Left lung (tissue), 10 donors: ENCODE measurements around the gene GPR156. TPM values are rescaled to one million over a fixed set of nuclear protein-coding genes. Genes with fewer than 3 reads are reported as not detected.
A peak's percentile ranks its signal among the peaks of the same experiment; 100 is the strongest.
"Not testable (repeated sequence)": the region's sequence is repeated elsewhere in the genome, so short reads cannot be mapped to it uniquely, and the experiment has no call there.

Experiments
- ATAC-seq: fragments of 200-7000 bp; cut with Tn5 transposase; one replicate; pipeline ENCODE4 v1.9.1; 2020; ENCODE audit warnings: moderate library complexity
- DNase-seq, 4 donors: peaks; one replicate each; pipeline ENCODE4 v3.0.0-alpha.2; 2013 to 2020
- H3K27ac ChIP-seq, 2 donors: fragments of 200-600 bp; sonication (generic) in 1 of 2; one replicate each; pipeline versions ENCODE4 v1.5.0 to v1.8.0; 2020 to 2021
- H3K27me3 ChIP-seq, 2 donors: fragments of 200-600 bp; sonication (generic) in 1 of 2; one replicate each; pipeline versions ENCODE4 v1.5.0 to v1.8.0; 2020 to 2021
- H3K36me3 ChIP-seq, 2 donors: fragments of 200-600 bp; sonication (generic) in 1 of 2; one replicate each; pipeline versions ENCODE4 v1.5.0 to v1.8.0; 2020 to 2021
- H3K4me1 ChIP-seq, 2 donors: fragments of 200-600 bp; one replicate each; pipeline ENCODE4 v1.8.0; 2021
- H3K4me3 ChIP-seq, 2 donors: fragments of 200-600 bp; sonication (generic) in 1 of 2; one replicate each; pipeline versions ENCODE4 v1.5.0 to v1.8.0; 2020 to 2021; ENCODE audit warnings: mild to moderate bottlenecking in 1 of 2
- H3K9me3 ChIP-seq, 2 donors: fragments of 200-600 bp; sonication (generic) in 1 of 2; one replicate each; pipeline versions ENCODE4 v1.5.0 to v1.8.0; 2020 to 2021
- CTCF ChIP-seq, 2 donors: fragments of 200-600 bp; sonication (generic) in 1 of 2; IDR thresholded peaks; one replicate each; pipeline versions ENCODE4 v1.5.0 to v1.8.0; 2021; ENCODE audit warnings: antibody characterized with exemption in 2 of 2
- intact Hi-C, 2 donors: fragments of 100-400 bp; cut with DNase I; formaldehyde crosslinking; loops; one replicate each; pipeline versions ENCODE4 v1.11.2 to v1.14.2; 2022
- polyA plus RNA-seq, 6 donors: library from polyadenylated mRNA; unstranded; fragments of 120-200 nt; gene quantifications; one replicate each; pipeline ENCODE4 v1.2.1, GENCODE V29; 2013; ENCODE audit not compliant: insufficient read length in 6 of 6
- total RNA-seq, 2 donors: library from RNA; stranded (reverse); fragmentation: NEBNext Ultra II Directional; extraction: Animal tissue kit (Norgen Biotek cat#: 25700); gene quantifications; one replicate each; pipeline ENCODE4 v1.2.1, GENCODE V29; 2021
- donor health status: DM: no; HTN: yes; CAD: no.
- donor health status: DM: no; HTN: no; CAD: no.

The GPR156 gene
- total and polyA plus RNA-seq, 8 donors: 0.34 to 3.2 (median 2.0) TPM

- intact Hi-C loops: no loop called here
- DNase-seq (no peak), ATAC-seq (no peak)
- no peaks in the 10 kb centered on the region for H3K9me3 ChIP-seq
- H3K4me3 ChIP-seq: no peak overlapping the region
- no peak overlapping the region for H3K27ac ChIP-seq
- no peak for TF ChIP-seq CTCF (IDR thresholded peaks at IDR 0.05)
- H3K27me3 ChIP-seq: no peaks in the 10 kb centered on the region
- H3K4me1 ChIP-seq: no peaks in the 10 kb centered on the region
- no peaks in the 10 kb centered on the region for H3K36me3 ChIP-seq
Measured at GRCh38 chr3:120300971-120301370, 15.9 kb upstream of the GPR156 start.

GRCh38 chr3:120299403-120299802, 14.4 kb upstream of the GPR156 start:
- intact Hi-C loops: no loop called here
- ATAC-seq: no peak

GRCh38 chr3:120298996-120299395, 14.0 kb upstream of the GPR156 start:
- H3K27me3 ChIP-seq: no peaks in the 10 kb centered on the region
- intact Hi-C loops: no loop called here
- no peak overlapping the region for H3K27ac ChIP-seq
- ATAC-seq (no peak), DNase-seq (no peak)
- no peak for TF ChIP-seq CTCF (IDR thresholded peaks at IDR 0.05)
- H3K36me3 ChIP-seq: no peaks in the 10 kb centered on the region
- H3K4me1 ChIP-seq: no peaks in the 10 kb centered on the region
- H3K4me3 ChIP-seq: no peak overlapping the region
- H3K9me3 ChIP-seq: peaks cover 0 to 6% of the 10 kb centered on the region in 2 donors

More at GRCh38 chr3:120299403-120299802, 14.4 kb upstream of the GPR156 start:
- no peak overlapping the region for H3K27ac ChIP-seq
- TF ChIP-seq CTCF (IDR thresholded peaks at IDR 0.05): no peak
- H3K4me1 ChIP-seq: no peaks in the 10 kb centered on the region
- no peaks in the 10 kb centered on the region for H3K36me3 ChIP-seq
- DNase-seq: no peak
- H3K4me3 ChIP-seq: no peak overlapping the region
- H3K9me3 ChIP-seq: peaks cover 0 to 2% of the 10 kb centered on the region in 2 donors
- H3K27me3 ChIP-seq: no peaks in the 10 kb centered on the region

GRCh38 chr3:120291552-120291951, 6.5 kb upstream of the GPR156 start:
- peak; percentile 74 for ATAC-seq
- H3K4me3 ChIP-seq, DNase-seq, H3K36me3 ChIP-seq, H3K27ac ChIP-seq, H3K4me1 ChIP-seq, intact Hi-C loops: not testable (repeated sequence)
- H3K9me3 ChIP-seq: peaks cover 0 to 20% of the 10 kb centered on the region in 2 donors
- peaks cover 0 to 12% of the 10 kb centered on the region in 2 donors for H3K27me3 ChIP-seq

GRCh38 chr3:120289636-120290035, 4.6 kb upstream of the GPR156 start:
- peaks cover 0 to 18% of the 10 kb centered on the region in 2 donors for H3K9me3 ChIP-seq
- H3K27ac ChIP-seq: no peak overlapping the region
- ATAC-seq (no peak), DNase-seq (no peak)
- H3K4me1 ChIP-seq: peaks cover 0 to 7% of the 10 kb centered on the region in 2 donors
- intact Hi-C loops: no loop called here
- H3K36me3 ChIP-seq: no peaks in the 10 kb centered on the region
- H3K27me3 ChIP-seq: peaks cover 6 to 31% of the 10 kb centered on the region in 2 donors
- TF ChIP-seq CTCF (IDR thresholded peaks at IDR 0.05): no peak
- H3K4me3 ChIP-seq: no peak overlapping the region

- no peak for TF ChIP-seq CTCF (IDR thresholded peaks at IDR 0.05)
- Histone ChIP-seq H3K9me3 (no peaks in the 10 kb centered on the region), H3K4me3 (no peak overlapping the region), H3K4me1 (peaks cover 0 to 7% of the 10 kb centered on the region in 2 donors), H3K27ac (no peak overlapping the region), H3K27me3 (peaks cover 6 to 55% of the 10 kb centered on the region in 2 donors), H3K36me3 (no peaks in the 10 kb centered on the region)
- intact Hi-C loops: no loop called here
- ATAC-seq (no peak), DNase-seq (no peak)
Measured at GRCh38 chr3:120286465-120286864, 1.4 kb upstream of the GPR156 start.
